ENCODE data around the gene PDE3B. TPM values are rescaled to one million over a fixed set of nuclear protein-coding genes. Genes with fewer than 3 reads are reported as not detected.

PDE3B gene
- total and polyA plus RNA-seq, 2 of the 8 experiments (the other 6 are each of a cell fraction or from before 2014, with no cell fraction given), result 2.7 to 10.9 TPM

DNA sequence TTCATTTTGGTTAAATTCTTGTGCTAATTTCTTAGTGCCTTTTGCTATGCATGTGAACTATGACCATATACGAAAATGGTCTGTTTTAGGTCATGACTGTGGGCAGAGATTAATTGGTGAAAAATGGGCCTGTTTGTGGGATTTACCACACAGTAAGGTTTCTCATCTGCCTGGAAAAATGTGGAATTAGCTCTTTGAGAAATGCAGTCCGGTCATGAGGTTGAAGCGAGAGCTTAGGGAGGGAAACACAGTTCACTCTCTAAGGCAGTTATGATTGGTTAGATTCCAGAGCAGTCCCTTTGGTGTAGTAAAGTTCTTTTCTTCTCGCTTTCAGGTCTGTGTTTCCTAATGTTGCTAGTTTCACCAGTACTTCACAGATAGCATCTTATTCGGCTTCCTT lies 1.2 kb upstream of the PDE3B start:
- FAIRE-seq (no peak), DNase-seq (ENCODE audit: low read depth in 1 of 2, low spot score in 2 of 2) (no peak)
- ChIA-PET POLR2A (ENCODE audit: partially characterized antibody) (interaction anchor here (1.2 kb wide), 2 partner anchors 9 to 29 kb away, joined by 3 read pairs; no protein-coding TSS in a partner anchor), CTCF (ENCODE audit: partially characterized antibody) (no interaction called here)
- Histone ChIP-seq H3K23ac (ENCODE audit: insufficient read length) (no peak overlapping the region), H3K56ac (replicated peaks; ENCODE audit: insufficient read length, low read depth, low read length) (no peak overlapping the region), H2BK120ac (replicated peaks; ENCODE audit: low read depth, low read length) (no peak overlapping the region), H4K20me1 (replicated peaks in 1 of 2; ENCODE audit: control insufficient read depth in 1 of 2, insufficient read depth in 2 of 2, low read length in 2 of 2) (peaks cover 6 to 9% of the 10 kb centered on the region in 2 experiments), H3K36me3 (ENCODE audit: control insufficient read depth in 2 of 4, insufficient read depth in 4 of 4, low read length in 3 of 4) (no peaks in the 10 kb centered on the region), H2BK20ac (ENCODE audit: low read length) (no peak overlapping the region), H3K79me2 (ENCODE audit: control insufficient read depth in 1 of 2, insufficient read depth in 2 of 2, low read length in 2 of 2) (peaks cover 0 to 6% of the 10 kb centered on the region in 2 experiments; a peak in 2 of 4 replicates), H2AK5ac (ENCODE audit: low read depth, low read length) (no peak overlapping the region), H3K23me2 (ENCODE audit: low read depth, low read length) (peaks cover 14% of the 10 kb centered on the region; the same call in 1 of the 2 replicates), H4K8ac (ENCODE audit: extremely low read depth, insufficient read depth, low read length) (no peak overlapping the region), H3K9me3 (ENCODE audit: insufficient read depth in 2 of 2, low read depth in 1 of 2, low read length in 1 of 2) (no peaks in the 10 kb centered on the region), H2BK5ac (ENCODE audit: low read depth, low read length) (no peak overlapping the region), H3K18ac (ENCODE audit: extremely low read depth, low read length) (no peak overlapping the region), H3K4me3 (ENCODE audit: extremely low read depth in 1 of 4, insufficient read depth in 2 of 4, low read depth in 3 of 4, low read length in 4 of 4) (peak overlapping the region in 1 of 4 experiments; percentile 74; a peak in 2 of 8 replicates), H3K14ac (ENCODE audit: insufficient read length) (no peak overlapping the region), H2AFZ (ENCODE audit: low read length) (no peak overlapping the region), H3K79me1 (ENCODE audit: low read depth, low read length) (no peaks in the 10 kb centered on the region), H3K9ac (replicated peaks in 1 of 4; ENCODE audit: extremely low read depth in 1 of 4, low read depth in 3 of 4, low read length in 3 of 4) (no peak overlapping the region), H4K91ac (replicated peaks; ENCODE audit: insufficient read length, low read length) (no peak overlapping the region), H4K5ac (ENCODE audit: insufficient read length, low read depth, low read length) (no peak overlapping the region), H2BK12ac (ENCODE audit: low read depth, low read length) (no peak overlapping the region), H3K27ac (ENCODE audit: low read depth, low read length) (no peak overlapping the region), H3K4ac (replicated peaks; ENCODE audit: insufficient read length, low read depth, low read length) (no peak overlapping the region), H2BK15ac (ENCODE audit: low read length) (no peak overlapping the region), H3K27me3 (replicated peaks in 1 of 4; ENCODE audit: control insufficient read depth in 3 of 4, extremely low read depth in 1 of 4, insufficient read depth in 3 of 4, low read length in 3 of 4) (peaks cover 2 to 30% (median 19%) of the 10 kb centered on the region in 4 experiments), H3K4me2 (ENCODE audit: insufficient read depth in 1 of 2, low read depth in 2 of 2, low read length in 2 of 2) (peak overlapping the region in 1 of 2 experiments; percentile 79; a peak in 1 of 4 replicates), H3K4me1 (replicated peaks in 1 of 4; ENCODE audit: control insufficient read depth in 3 of 4, insufficient read depth in 4 of 4, low read length in 3 of 4) (peaks cover 0 to 3% (median 0%) of the 10 kb centered on the region in 4 experiments; a peak in 2 of 7 replicates)
- WGBS, 2 experiments (ENCODE audit: extremely low coverage in 1 of 2, insufficient coverage in 1 of 2, insufficient read length in 1 of 2, insufficient replicate concordance in 2 of 2, low coverage in 1 of 2, low lambda C conversion rate in 2 of 2, missing lambda C conversion rate in 1 of 2), result 84% methylated on average over 5 of the region's 5 CpGs; no CpG with 5 or more reads in 1 of the 2 experiments
- TF ChIP-seq, protein P1, sequence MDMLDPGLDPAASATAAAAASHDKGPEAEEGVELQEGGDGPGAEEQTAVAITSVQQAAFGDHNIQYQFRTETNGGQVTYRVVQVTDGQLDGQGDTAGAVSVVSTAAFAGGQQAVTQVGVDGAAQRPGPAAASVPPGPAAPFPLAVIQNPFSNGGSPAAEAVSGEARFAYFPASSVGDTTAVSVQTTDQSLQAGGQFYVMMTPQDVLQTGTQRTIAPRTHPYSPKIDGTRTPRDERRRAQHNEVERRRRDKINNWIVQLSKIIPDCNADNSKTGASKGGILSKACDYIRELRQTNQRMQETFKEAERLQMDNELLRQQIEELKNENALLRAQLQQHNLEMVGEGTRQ (IDR thresholded peaks at IDR 0.05; ENCODE audit: low read length), result no peak
- TF ChIP-seq CHD2 (IDR thresholded peaks at IDR 0.05; ENCODE audit: low read length) (no peak), GABPA (IDR thresholded peaks at IDR 0.05; ENCODE audit: borderline replicate concordance, insufficient read depth, low read length) (no peak), CEBPB (IDR thresholded peaks at IDR 0.05; ENCODE audit: low read depth, low read length) (no peak), SUZ12 (IDR thresholded peaks at IDR 0.05; ENCODE audit: low read length) (no peak)

Data from H1 (cell line).